Measurements from ENCODE around the gene LRP1B.

LRP1B gene

DNA sequence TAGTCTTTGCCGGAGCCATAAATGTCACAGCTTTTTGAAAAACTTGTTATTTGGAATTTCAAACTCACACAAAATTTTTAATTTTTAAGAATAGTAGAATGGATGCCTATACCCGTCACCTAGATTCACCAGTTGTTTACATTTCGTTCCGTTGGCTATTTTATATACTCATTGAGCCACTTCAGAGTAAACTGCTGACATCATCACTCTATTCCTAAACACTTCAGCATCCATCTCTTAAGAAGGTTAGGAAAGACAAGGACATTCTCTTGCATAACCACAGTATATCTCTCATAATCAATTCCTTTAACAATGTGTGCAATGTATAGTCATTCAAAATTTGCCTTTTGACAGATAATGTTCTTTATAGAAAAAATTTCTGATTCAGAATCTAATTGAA, 1065.8 kb downstream of the LRP1B start:
- TF ChIP-seq, protein P1, sequence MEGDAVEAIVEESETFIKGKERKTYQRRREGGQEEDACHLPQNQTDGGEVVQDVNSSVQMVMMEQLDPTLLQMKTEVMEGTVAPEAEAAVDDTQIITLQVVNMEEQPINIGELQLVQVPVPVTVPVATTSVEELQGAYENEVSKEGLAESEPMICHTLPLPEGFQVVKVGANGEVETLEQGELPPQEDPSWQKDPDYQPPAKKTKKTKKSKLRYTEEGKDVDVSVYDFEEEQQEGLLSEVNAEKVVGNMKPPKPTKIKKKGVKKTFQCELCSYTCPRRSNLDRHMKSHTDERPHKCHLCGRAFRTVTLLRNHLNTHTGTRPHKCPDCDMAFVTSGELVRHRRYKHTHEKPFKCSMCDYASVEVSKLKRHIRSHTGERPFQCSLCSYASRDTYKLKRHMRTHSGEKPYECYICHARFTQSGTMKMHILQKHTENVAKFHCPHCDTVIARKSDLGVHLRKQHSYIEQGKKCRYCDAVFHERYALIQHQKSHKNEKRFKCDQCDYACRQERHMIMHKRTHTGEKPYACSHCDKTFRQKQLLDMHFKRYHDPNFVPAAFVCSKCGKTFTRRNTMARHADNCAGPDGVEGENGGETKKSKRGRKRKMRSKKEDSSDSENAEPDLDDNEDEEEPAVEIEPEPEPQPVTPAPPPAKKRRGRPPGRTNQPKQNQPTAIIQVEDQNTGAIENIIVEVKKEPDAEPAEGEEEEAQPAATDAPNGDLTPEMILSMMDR (IDR thresholded peaks at IDR 0.05; ENCODE audit: extremely low read depth, missing control alignments) = no peak
- DNase-seq (ENCODE audit: low spot score) = no peak

DNA sequence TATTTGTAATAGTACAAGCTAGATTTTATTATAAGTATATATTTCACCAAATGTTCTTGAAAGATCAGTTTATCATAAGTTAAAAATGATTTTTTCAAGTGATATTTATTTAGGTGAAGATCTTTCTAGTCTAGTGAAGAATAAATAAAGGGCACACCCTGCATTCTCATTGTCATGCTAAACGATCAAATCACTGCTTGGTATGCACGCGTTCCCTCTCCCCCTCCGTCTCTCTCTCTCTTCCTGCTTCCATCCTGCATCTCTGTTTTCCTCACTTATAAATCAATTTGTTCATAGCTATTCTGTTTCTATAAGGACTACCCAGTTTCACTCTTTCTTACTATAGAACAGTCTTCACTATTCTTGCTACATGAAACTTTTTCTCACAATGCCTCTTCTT, 1067.4 kb downstream of the LRP1B start:
- no peak for DNase-seq (ENCODE audit: low spot score)
- TF ChIP-seq, protein P1 (IDR thresholded peaks at IDR 0.05; ENCODE audit: extremely low read depth, missing control alignments) = no peak

DNA sequence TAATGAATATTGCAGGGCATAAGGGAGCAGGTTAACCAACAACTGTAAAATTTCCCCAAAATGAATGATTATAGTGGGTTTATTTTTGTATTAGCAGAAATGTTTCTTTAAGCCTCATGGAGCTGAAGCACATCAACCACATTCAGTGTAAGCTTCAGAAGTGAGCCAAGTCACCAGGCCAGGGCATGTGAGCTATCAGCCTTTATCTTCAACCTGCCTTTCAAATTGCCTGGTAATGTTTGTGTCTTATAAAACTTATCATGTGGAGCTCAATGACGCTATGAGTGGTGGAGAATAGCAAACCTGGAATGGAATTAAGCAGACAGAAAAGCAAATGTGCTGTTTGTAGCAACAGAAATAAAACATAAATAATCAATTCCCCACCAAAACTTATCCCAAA, 1068.4 kb downstream of the LRP1B start:
- TF ChIP-seq, protein P1 (IDR thresholded peaks at IDR 0.05; ENCODE audit: extremely low read depth, missing control alignments) = no peak
- DNase-seq (ENCODE audit: low spot score) = no peak

DNA sequence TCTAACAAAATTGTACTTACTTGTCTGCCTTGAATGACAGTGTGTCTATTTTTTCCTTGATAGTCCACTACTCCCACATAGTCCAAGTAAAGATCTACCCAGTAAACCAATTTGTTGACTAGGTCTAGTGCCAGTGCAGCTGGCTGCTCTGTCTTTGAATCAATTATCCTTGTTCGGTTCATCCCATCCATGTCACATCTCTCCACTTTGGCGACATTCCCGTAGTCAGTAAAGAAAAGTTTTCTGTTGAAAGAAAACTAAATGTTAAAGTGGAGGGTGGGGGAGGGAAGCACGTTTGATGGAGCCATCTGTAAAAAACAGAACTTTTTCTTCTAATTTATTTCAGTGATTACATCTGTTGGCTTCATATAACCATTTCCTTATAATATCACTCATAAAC, 1068.8 kb downstream of the LRP1B start:
- TF ChIP-seq, protein P1 (IDR thresholded peaks at IDR 0.05; ENCODE audit: extremely low read depth, missing control alignments) = no peak

DNA sequence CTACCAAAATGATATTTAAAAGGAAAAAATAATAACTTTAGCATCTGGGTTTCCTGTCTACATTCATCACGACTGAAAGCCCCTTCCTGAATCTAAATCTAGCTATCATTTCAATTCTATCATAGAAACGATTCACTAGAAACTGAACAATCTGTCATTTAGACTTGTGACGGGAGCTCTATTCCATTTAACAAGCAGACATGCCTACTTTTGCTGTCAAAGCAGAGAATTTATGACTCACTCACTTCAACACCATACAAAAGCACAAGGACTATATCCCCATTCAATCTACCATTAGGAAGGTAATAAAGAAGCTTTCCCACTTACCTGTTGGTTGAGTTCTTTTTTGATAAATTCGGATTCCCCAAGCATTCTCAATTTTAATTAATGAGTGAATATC, 1072.3 kb downstream of the LRP1B start:
- DNase-seq (ENCODE audit: low spot score) = no peak
- TF ChIP-seq, protein P1 (IDR thresholded peaks at IDR 0.05; ENCODE audit: extremely low read depth, missing control alignments) = no peak

More for the DNA sequence above, 1068.8 kb downstream of the LRP1B start:
- DNase-seq (ENCODE audit: low spot score) = no peak

DNA sequence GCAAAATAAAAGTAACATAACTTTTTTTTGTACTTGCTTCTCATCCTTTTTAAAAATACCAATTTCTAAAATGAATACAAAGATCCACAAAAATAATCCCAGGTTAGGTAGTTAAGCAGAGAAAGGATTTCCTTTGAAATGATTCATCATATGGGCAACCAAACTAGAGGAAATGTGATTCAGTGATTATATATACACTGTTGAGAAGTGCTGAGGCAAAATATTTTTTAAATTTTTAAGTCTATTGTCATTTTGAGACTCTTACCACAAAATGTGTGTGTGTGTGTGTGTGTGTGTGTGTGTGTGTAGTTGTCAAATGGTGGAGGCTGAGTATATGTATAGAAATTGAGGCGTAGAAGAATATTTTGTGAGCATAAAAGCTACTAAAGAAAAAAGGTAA, 1075.3 kb downstream of the LRP1B start:
- TF ChIP-seq, protein P1 (IDR thresholded peaks at IDR 0.05; ENCODE audit: extremely low read depth, missing control alignments) = no peak
- no peak for DNase-seq (ENCODE audit: low spot score)

DNA sequence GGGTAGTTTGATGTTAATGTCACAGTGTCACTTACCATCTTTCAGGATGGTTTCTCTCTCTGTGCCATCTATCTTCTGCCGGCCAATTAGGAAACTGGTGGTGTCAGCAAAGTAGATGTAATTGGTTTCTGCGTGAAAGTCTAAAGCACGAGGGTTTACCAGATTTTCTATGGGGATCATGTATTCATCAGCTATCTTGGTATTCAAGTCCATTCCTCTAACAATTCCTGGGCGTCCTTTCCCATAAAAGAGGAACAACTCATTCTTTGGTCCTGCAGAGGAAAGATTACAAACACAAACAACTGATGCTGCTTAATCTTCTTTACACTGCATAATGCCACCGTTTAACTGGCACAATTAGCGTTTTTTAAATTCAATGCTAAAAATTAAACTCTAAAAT, 1081.9 kb downstream of the LRP1B start:
- DNase-seq (ENCODE audit: low spot score) = no peak
- TF ChIP-seq, protein P1 (IDR thresholded peaks at IDR 0.05; ENCODE audit: extremely low read depth, missing control alignments) = no peak

All from GM20000 (cell line).